ENCODE measurements around the gene TMSB4X. TPM values are rescaled to one million over a fixed set of nuclear protein-coding genes. Genes with fewer than 3 reads are reported as not detected.
"Not testable (repeated sequence)": the region's sequence is repeated elsewhere in the genome, so short reads cannot be mapped to it uniquely, and the experiment has no call there.

The TMSB4X gene
- total RNA-seq, 1 experiment from 2014 or later, result 801 TPM

DNA sequence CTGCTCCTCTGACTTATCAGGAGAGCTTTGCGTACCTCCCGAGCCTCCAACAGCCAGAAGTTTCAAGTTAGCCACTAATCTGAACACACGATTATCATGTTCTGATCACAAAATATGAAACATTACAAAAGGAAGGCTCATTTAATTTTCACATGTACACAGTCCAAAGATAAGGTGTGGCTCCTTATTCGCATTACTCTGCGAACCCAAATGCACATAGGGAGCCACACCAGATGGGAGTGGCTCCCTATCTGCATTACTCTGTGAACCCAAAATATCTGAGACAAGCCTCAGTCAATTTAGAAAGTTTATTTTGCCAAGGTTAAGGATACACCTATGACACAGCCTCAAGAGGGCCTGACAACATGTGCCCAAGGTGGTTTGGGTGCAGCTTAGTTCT, 40.1 kb upstream of the TMSB4X start:
- TF ChIP-seq CTCF (IDR thresholded peaks at IDR 0.05; ENCODE audit: unreplicated experiment), result no peak
- Mint-ChIP-seq H3K36me3 (ENCODE audit: insufficient read depth, unreplicated experiment) (no peaks in the 10 kb centered on the region), H3K27me3 (ENCODE audit: insufficient read depth, unreplicated experiment) (peaks cover 13% of the 10 kb centered on the region), H3K9me3 (ENCODE audit: unreplicated experiment) (no peaks in the 10 kb centered on the region), H3K4me1 (ENCODE audit: insufficient read depth, unreplicated experiment) (no peaks in the 10 kb centered on the region), H3K4me3 (ENCODE audit: unreplicated experiment) (no peak overlapping the region), H3K27ac (ENCODE audit: low read depth, unreplicated experiment) (no peak overlapping the region)
- intact Hi-C loops (cut with micrococcal nuclease), result no loop called here
- ChIA-PET POLR2A (no interaction called here), CTCF (interaction anchor here (0.6 kb wide), 1 partner anchor 12 kb away, joined by 3 read pairs; no protein-coding TSS in a partner anchor)
- no peak for DNase-seq (ENCODE audit: unreplicated experiment)
- BruUV-seq (replicated peaks), result no TSS peak

DNA sequence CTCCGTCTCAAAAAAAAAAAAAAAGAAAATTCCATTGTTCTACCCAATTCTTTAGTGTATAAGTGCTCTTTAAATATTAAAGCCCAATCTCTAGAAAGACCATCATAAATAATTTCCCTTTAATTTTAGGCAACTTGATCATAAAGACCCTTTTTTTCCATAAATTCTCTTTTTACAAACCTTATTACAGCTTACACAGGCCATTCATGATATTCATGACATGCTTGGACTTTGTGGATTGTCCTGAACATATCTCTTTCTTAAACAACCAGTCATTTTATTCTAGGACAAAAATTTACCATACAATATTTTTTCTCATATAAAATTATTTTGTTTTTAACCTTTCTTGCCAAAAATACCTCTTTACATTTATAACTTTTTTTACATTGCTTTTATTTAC, 38.0 kb upstream of the TMSB4X start:
- H3K27ac Mint-ChIP-seq (ENCODE audit: low read depth, unreplicated experiment), result no peak overlapping the region
- intact Hi-C loops (cut with micrococcal nuclease), result no loop called here
- no peaks in the 10 kb centered on the region for H3K4me1 Mint-ChIP-seq (ENCODE audit: insufficient read depth, unreplicated experiment)
- no peak for DNase-seq (ENCODE audit: unreplicated experiment)
- peaks cover 25% of the 10 kb centered on the region for H3K27me3 Mint-ChIP-seq (ENCODE audit: insufficient read depth, unreplicated experiment)
- no peaks in the 10 kb centered on the region for H3K36me3 Mint-ChIP-seq (ENCODE audit: insufficient read depth, unreplicated experiment)
- no peaks in the 10 kb centered on the region for H3K9me3 Mint-ChIP-seq (ENCODE audit: unreplicated experiment)
- ChIA-PET POLR2A (interaction anchor here (0.6 kb wide), 1 partner anchor 205 kb away, joined by 3 read pairs; no protein-coding TSS in a partner anchor), CTCF (interaction anchor here (1.1 to 2.0 kb wide), 2 partner anchors 9 to 568 kb away, joined by 3 to 17 read pairs; no protein-coding TSS in a partner anchor)
- no peak for TF ChIP-seq CTCF (IDR thresholded peaks at IDR 0.05; ENCODE audit: unreplicated experiment)
- BruUV-seq (replicated peaks), result no TSS peak
- H3K4me3 Mint-ChIP-seq (ENCODE audit: unreplicated experiment), result no peak overlapping the region

DNA sequence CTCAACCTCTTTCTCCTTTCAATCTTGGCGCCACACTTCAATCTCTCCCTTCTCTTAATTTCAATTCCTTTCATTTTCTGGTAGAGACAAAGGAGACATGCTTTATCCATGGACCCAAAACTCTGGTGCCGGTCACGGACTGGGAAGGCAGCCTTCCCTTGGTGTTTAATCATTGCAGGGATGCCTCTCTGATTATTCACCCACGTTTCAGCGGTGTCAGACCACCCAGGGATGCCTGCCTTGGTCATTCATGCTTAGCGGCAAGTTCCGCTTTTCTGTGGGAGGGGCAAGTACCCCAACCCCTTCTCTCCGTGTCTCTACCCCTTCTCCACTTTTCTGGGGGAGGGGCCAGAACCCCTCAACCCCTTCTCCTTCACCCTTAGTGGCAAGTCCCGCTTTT, 34.4 kb upstream of the TMSB4X start:
- H3K9me3 Mint-ChIP-seq (ENCODE audit: unreplicated experiment); H3K4me3 Mint-ChIP-seq (ENCODE audit: unreplicated experiment); DNase-seq (ENCODE audit: unreplicated experiment); BruUV-seq (replicated peaks); H3K36me3 Mint-ChIP-seq (ENCODE audit: insufficient read depth, unreplicated experiment); H3K4me1 Mint-ChIP-seq (ENCODE audit: insufficient read depth, unreplicated experiment); H3K27ac Mint-ChIP-seq (ENCODE audit: low read depth, unreplicated experiment); CTCF ChIA-PET; POLR2A ChIA-PET: not testable (repeated sequence)
- peaks cover 50% of the 10 kb centered on the region for H3K27me3 Mint-ChIP-seq (ENCODE audit: insufficient read depth, unreplicated experiment)
- intact Hi-C loops (cut with micrococcal nuclease), result loop anchor here (10.0 kb wide), 1 partner anchor 174 kb away; no protein-coding TSS in a partner anchor

GRCh38 chrX:12943592-12943991, 31.3 kb upstream of the TMSB4X start:
- H3K36me3 Mint-ChIP-seq (ENCODE audit: insufficient read depth, unreplicated experiment); H3K27ac Mint-ChIP-seq (ENCODE audit: low read depth, unreplicated experiment); DNase-seq (ENCODE audit: unreplicated experiment); H3K4me3 Mint-ChIP-seq (ENCODE audit: unreplicated experiment); BruUV-seq (replicated peaks); H3K4me1 Mint-ChIP-seq (ENCODE audit: insufficient read depth, unreplicated experiment); POLR2A ChIA-PET; H3K9me3 Mint-ChIP-seq (ENCODE audit: unreplicated experiment): not testable (repeated sequence)
- CTCF ChIA-PET, result interaction anchor here (8.2 kb wide), 1 partner anchor 546 kb away, joined by 241 read pairs; no protein-coding TSS in a partner anchor
- intact Hi-C loops (cut with micrococcal nuclease), result loop anchor here (10.0 kb wide), 1 partner anchor 171 kb away; no protein-coding TSS in a partner anchor
- H3K27me3 Mint-ChIP-seq (ENCODE audit: insufficient read depth, unreplicated experiment), result peaks cover 52% of the 10 kb centered on the region

DNA sequence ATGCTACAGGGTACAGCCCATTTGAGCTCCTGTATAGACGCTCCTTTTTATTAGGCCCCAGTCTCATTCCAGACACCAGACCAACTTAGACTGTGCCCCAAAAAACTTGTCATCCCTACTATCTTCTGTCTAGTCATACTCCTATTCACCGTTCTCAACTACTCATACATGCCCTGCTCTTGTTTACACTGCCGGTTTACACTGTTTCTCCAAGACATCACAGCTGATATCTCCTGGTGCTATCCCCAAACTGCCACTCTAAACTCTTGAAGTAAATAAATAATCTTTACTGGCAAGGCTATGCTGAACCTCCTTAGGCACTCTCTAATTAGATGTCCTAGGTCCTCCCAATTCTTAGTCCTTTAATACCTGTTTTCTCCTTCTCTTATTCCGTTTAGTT, 30.5 kb upstream of the TMSB4X start:
- H3K4me3 Mint-ChIP-seq (ENCODE audit: unreplicated experiment); POLR2A ChIA-PET; H3K9me3 Mint-ChIP-seq (ENCODE audit: unreplicated experiment); H3K4me1 Mint-ChIP-seq (ENCODE audit: insufficient read depth, unreplicated experiment); H3K36me3 Mint-ChIP-seq (ENCODE audit: insufficient read depth, unreplicated experiment); H3K27ac Mint-ChIP-seq (ENCODE audit: low read depth, unreplicated experiment); DNase-seq (ENCODE audit: unreplicated experiment); BruUV-seq (replicated peaks): not testable (repeated sequence)
- H3K27me3 Mint-ChIP-seq (ENCODE audit: insufficient read depth, unreplicated experiment), result peaks cover 52% of the 10 kb centered on the region
- intact Hi-C loops (cut with micrococcal nuclease), result loop anchor here (10.0 kb wide), 1 partner anchor 170 kb away; no protein-coding TSS in a partner anchor
- CTCF ChIA-PET, result interaction anchor here (0.6 to 8.2 kb wide), 5 partner anchors 10 to 563 kb away, joined by 3 to 241 read pairs (median 4); no protein-coding TSS in a partner anchor
